RWPE2 (cell line): Measurements from ENCODE around the gene RRAGB.
"Not testable (repeated sequence)": the region's sequence is repeated elsewhere in the genome, so short reads cannot be mapped to it uniquely, and the experiment has no call there.

Source experiments
- ATAC-seq: fragments of 200-7000 bp; cut with Tn5 transposase; 3 replicates; pipeline ENCODE4 v1.9.1; 2021; ENCODE audit warnings: low read depth
- DNase-seq: peaks from one replicate; pipeline ENCODE4 v3.0.0-alpha.2; 2020; ENCODE audit warnings: low spot score
- H3K27ac ChIP-seq: fragments of 450-650 bp; 2 replicates; pipeline ENCODE4 v1.5.1; 2017; ENCODE audit warnings: mild to moderate bottlenecking; ENCODE audit not compliant: poor library complexity, severe bottlenecking
- H3K27me3 ChIP-seq: fragments of 250-450 bp; sonication (Bioruptor Pico); 2 replicates; pipeline ENCODE4 v1.5.1; 2021; ENCODE audit warnings: mild to moderate bottlenecking, moderate library complexity; ENCODE audit not compliant: insufficient read depth, poor library complexity, severe bottlenecking
- H3K36me3 ChIP-seq: fragments of 250-450 bp; sonication (Bioruptor Pico); 2 replicates; pipeline ENCODE4 v1.5.1; 2020; ENCODE audit warnings: low read depth, mild to moderate bottlenecking, moderate library complexity
- H3K4me1 ChIP-seq: fragments of 250-450 bp; sonication (Bioruptor Pico); 2 replicates; pipeline ENCODE4 v1.5.1; 2021; ENCODE audit warnings: mild to moderate bottlenecking, moderate library complexity; ENCODE audit not compliant: insufficient read depth, poor library complexity, severe bottlenecking
- H3K4me3 ChIP-seq: fragments of 250-450 bp; sonication (Bioruptor Pico); 2 replicates; pipeline ENCODE4 v1.5.1; 2021; ENCODE audit warnings: mild to moderate bottlenecking, moderate library complexity; ENCODE audit not compliant: severe bottlenecking
- H3K9me3 ChIP-seq: fragments of 250-450 bp; sonication (Bioruptor Pico); 2 replicates; pipeline ENCODE4 v1.5.1; 2021; ENCODE audit warnings: mild to moderate bottlenecking, moderate library complexity; ENCODE audit not compliant: severe bottlenecking
- CTCF ChIP-seq: fragments of 450-650 bp; IDR thresholded peaks from one replicate; pipeline ENCODE4 v1.5.1; 2017; ENCODE audit warnings: mild to moderate bottlenecking, moderate library complexity; ENCODE audit not compliant: poor library complexity, severe bottlenecking

RRAGB gene

GRCh38 chrX:55717521-55718497 is at the start of gene RRAGB:
TSS of gene RRAGB (plus strand) at chrX:55717749. CDS start at chrX:55718328, 579 bp downstream.
- peak; percentile 74 for TF ChIP-seq CTCF
- H3K9me3 ChIP-seq, result no peaks in the 10 kb centered on the region
- no peaks in the 10 kb centered on the region for H3K4me1 ChIP-seq
- peak; percentile 92 for DNase-seq
- peak; percentile 97 for ATAC-seq
- H3K27me3 ChIP-seq, result no peaks in the 10 kb centered on the region
- H3K4me3 ChIP-seq, result peak within 1 kb of the TSS; percentile 79
- H3K27ac ChIP-seq, result peak within 1 kb of the TSS; percentile 48
- peaks cover 13% of the 10 kb centered on the region for H3K36me3 ChIP-seq

- Histone ChIP-seq H3K27ac (no peak overlapping the region), H3K4me1 (no peaks in the 10 kb centered on the region), H3K4me3 (no peak overlapping the region), H3K27me3 (no peaks in the 10 kb centered on the region), H3K36me3 (no peaks in the 10 kb centered on the region), H3K9me3 (no peaks in the 10 kb centered on the region)
- ATAC-seq (no peak), DNase-seq (no peak)
- no peak for TF ChIP-seq CTCF
Measured at GRCh38 chrX:55668084-55668483, 49.5 kb upstream of the RRAGB start.

GRCh38 chrX:55688579-55688978 is 29.0 kb upstream of the RRAGB start:
- not testable (repeated sequence) for H3K4me1 ChIP-seq, H3K27ac ChIP-seq, ATAC-seq, H3K36me3 ChIP-seq, H3K27me3 ChIP-seq, H3K9me3 ChIP-seq, DNase-seq, H3K4me3 ChIP-seq

GRCh38 chrX:55695227-55696018 is 22.1 kb upstream of the RRAGB start:
- H3K27me3 ChIP-seq, result no peaks in the 10 kb centered on the region
- no peak for ATAC-seq
- no peaks in the 10 kb centered on the region for H3K36me3 ChIP-seq
- no peak for DNase-seq
- H3K4me3 ChIP-seq, result no peak overlapping the region
- no peaks in the 10 kb centered on the region for H3K4me1 ChIP-seq
- no peak for TF ChIP-seq CTCF
- H3K27ac ChIP-seq, result no peak overlapping the region
- H3K9me3 ChIP-seq, result no peaks in the 10 kb centered on the region

DNA sequence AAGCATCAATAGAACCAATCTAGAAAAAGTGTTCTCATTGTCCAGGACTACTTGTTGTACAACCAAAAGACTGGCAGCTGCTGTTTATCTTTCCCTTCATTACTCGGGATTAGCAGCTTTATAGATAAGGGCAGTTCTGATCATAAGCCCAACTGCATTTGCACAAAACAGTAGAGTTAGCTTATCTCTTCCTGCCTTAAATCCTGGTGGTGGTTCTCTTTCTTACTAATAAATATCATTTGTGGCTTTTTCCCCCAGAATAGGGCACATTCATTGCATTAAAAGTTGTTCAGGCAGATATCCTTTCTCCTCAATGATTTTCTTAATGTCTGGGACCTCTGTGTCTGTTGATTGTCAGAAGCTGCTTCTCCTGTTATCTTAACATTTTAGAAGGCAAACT is 20.2 kb upstream of the RRAGB start:
- Histone ChIP-seq H3K27me3 (no peaks in the 10 kb centered on the region), H3K4me1 (no peaks in the 10 kb centered on the region), H3K27ac (no peak overlapping the region), H3K4me3 (no peak overlapping the region), H3K9me3 (no peaks in the 10 kb centered on the region), H3K36me3 (no peaks in the 10 kb centered on the region)
- ATAC-seq, result no peak
- TF ChIP-seq CTCF, result no peak
- DNase-seq, result no peak
